Spleen (tissue), 11 donors: Measurements from ENCODE around the gene PPM1E. TPM values are rescaled to one million over a fixed set of nuclear protein-coding genes. Genes with fewer than 3 reads are reported as not detected.

Experiments
- DNase-seq: peaks from one replicate; pipeline ENCODE4 v3.0.0-alpha.2; 2020
- H3K27ac ChIP-seq, 8 donors: fragments of 200-600 bp; sonication (generic) in 7 of 8; 1 replicate in 4 of 8; 2 replicates in 4 of 8; pipeline versions ENCODE4 v1.5.0 to v1.8.0; 2016 to 2021; ENCODE audit warnings: inconsistent platforms in 4 of 8, mild to moderate bottlenecking in 4 of 8, moderate library complexity in 1 of 8
- H3K27me3 ChIP-seq, 7 donors: fragments of 200-600 bp; sonication (generic) in 6 of 7; replicated peaks in 1 of 7; 1 replicate in 4 of 7; 2 replicates in 3 of 7; pipeline versions ENCODE4 v1.5.0 to v1.8.0; 2016 to 2021; ENCODE audit warnings: inconsistent platforms in 3 of 7, mild to moderate bottlenecking in 1 of 7
- H3K36me3 ChIP-seq, 6 donors: fragments of 200-600 bp; sonication (generic) in 5 of 6; 1 replicate in 4 of 6; 2 replicates in 2 of 6; pipeline versions ENCODE4 v1.5.0 to v1.8.0; 2016 to 2021; ENCODE audit warnings: inconsistent platforms in 2 of 6
- H3K4me1 ChIP-seq, 6 donors: fragments of 200-600 bp; sonication (generic) in 5 of 6; 1 replicate in 3 of 6; 2 replicates in 3 of 6; pipeline versions ENCODE4 v1.5.0 to v1.8.0; 2016 to 2021; ENCODE audit warnings: inconsistent platforms in 3 of 6
- H3K4me3 ChIP-seq, 8 donors: fragments of 200-600 bp; sonication (generic) in 7 of 8; 1 replicate in 4 of 8; 2 replicates in 4 of 8; pipeline versions ENCODE4 v1.5.0 to v1.8.0; 2016 to 2021; ENCODE audit warnings: inconsistent platforms in 4 of 8, mild to moderate bottlenecking in 4 of 8, moderate library complexity in 2 of 8
- H3K9me3 ChIP-seq, 8 donors: fragments of 200-600 bp; sonication (generic) in 7 of 8; 1 replicate in 4 of 8; 2 replicates in 4 of 8; pipeline versions ENCODE4 v1.5.0 to v1.8.0; 2016 to 2021; ENCODE audit warnings: inconsistent platforms in 4 of 8
- POLR2A ChIP-seq, 3 donors: fragments of 450-650 bp; IDR thresholded peaks; one replicate each; pipeline ENCODE4 v1.5.1; 2017; ENCODE audit warnings: antibody characterized with exemption in 3 of 3, mild to moderate bottlenecking in 1 of 3
- POLR2AphosphoS5 ChIP-seq, 3 donors: sonication (generic); formaldehyde crosslinking; IDR thresholded peaks; one replicate each; pipeline ENCODE4 v1.5.1; 2017; ENCODE audit warnings: antibody characterized with exemption in 3 of 3
- WGBS, 5 donors: extraction: QIAGEN DNeasy Blood & Tissue Kit in 3 of 5; methylation state at CpG; one replicate each; pipeline versions ENCODE4 v1.1.5 to v1.1.7; 2013 to 2018; 5-methylcytosine and 5-hydroxymethylcytosine counted together
- intact Hi-C: fragments of 100-400 bp; cut with DNase I; formaldehyde crosslinking; loops from one replicate; pipeline ENCODE4 v1.15.0; 2023; ENCODE audit warnings: low total_unique reads
- polyA plus RNA-seq, 3 donors: library from polyadenylated mRNA; stranded (reverse); fragments of 200-250 nt; gene quantifications; one replicate each; pipeline ENCODE4 v1.2.1, GENCODE V29; 2013
- total RNA-seq, 7 donors: library from RNA; depleted of rRNA in 3 of 7; stranded (reverse); fragments of >200 nt in 3 of 7; fragmentation: NEBNext Ultra II Directional in 4 of 7; extraction: Animal tissue kit (Norgen Biotek cat#: 25700) in 4 of 7; gene quantifications; one replicate each; pipeline versions ENCODE4 v1.1.0 to v1.2.1, GENCODE V29; 2016 to 2021
- TF ChIP-seq, protein P1 (sequence below), 11 experiments: fragments of 200-600 bp in 7 of 11; fragments of 450-650 bp in 4 of 11; sonication (generic) in 4 of 11; IDR thresholded peaks in 8 of 11; conservative IDR thresholded peaks in 3 of 11; 1 replicate in 7 of 11; 2 replicates in 4 of 11; pipeline versions ENCODE4 v1.4.0 to v1.8.0; 2016 to 2021; ENCODE audit warnings: antibody characterized with exemption in 11 of 11, inconsistent platforms in 4 of 11, mild to moderate bottlenecking in 1 of 11
- donor health status: healthy with polysubstance abuse.
- donor health status: DM: no; HTN: no; CAD: no; lungs with moderate emphysema.
- donor health status: DM: no; HTN: no; CAD: no.
- donor health status: Bipolar disorder and iron deficiency.
- donor health status: healthy.
- donor health status: DM: no; HTN: no; CAD: no.
- donor health status: DM: yes; HTN: yes; CAD: no.

Gene PPM1E
- total and polyA plus RNA-seq, 10 donors, result 0.04 to 0.79 (median 0.48) TPM

DNA sequence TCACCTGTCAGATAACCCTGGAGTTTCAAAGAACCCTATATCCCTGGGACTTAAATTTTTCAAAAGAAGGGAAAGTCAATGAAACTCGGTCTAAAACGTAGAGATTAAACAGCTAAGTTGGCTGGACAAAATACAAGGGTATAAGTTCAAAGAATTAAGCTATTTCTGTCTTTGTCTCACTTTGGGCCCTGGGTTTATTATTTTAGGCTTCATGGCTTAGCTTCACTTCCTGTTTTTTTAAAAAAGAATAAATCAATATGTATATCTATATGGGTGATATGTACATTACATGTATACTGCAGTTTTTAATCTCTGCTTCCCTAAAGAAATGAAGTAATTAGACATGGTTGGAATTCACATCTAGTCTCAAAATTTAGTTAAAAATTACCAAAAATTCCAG lies 218.7 kb downstream of the PPM1E start:
- Histone ChIP-seq H3K36me3 (no peaks in the 10 kb centered on the region), H3K4me1 (peaks cover 0 to 3% (median 0%) of the 10 kb centered on the region in 6 donors), H3K4me3 (no peak overlapping the region), H3K9me3 (no peaks in the 10 kb centered on the region), H3K27me3 (no peaks in the 10 kb centered on the region), H3K27ac (no peak overlapping the region)
- TF ChIP-seq POLR2AphosphoS5 (IDR thresholded peaks at IDR 0.05) (no peak), POLR2A (IDR thresholded peaks at IDR 0.05) (no peak)
- TF ChIP-seq, protein P1, sequence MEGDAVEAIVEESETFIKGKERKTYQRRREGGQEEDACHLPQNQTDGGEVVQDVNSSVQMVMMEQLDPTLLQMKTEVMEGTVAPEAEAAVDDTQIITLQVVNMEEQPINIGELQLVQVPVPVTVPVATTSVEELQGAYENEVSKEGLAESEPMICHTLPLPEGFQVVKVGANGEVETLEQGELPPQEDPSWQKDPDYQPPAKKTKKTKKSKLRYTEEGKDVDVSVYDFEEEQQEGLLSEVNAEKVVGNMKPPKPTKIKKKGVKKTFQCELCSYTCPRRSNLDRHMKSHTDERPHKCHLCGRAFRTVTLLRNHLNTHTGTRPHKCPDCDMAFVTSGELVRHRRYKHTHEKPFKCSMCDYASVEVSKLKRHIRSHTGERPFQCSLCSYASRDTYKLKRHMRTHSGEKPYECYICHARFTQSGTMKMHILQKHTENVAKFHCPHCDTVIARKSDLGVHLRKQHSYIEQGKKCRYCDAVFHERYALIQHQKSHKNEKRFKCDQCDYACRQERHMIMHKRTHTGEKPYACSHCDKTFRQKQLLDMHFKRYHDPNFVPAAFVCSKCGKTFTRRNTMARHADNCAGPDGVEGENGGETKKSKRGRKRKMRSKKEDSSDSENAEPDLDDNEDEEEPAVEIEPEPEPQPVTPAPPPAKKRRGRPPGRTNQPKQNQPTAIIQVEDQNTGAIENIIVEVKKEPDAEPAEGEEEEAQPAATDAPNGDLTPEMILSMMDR (IDR thresholded peaks at IDR 0.05 in 8 of 11, conservative IDR thresholded peaks at IDR 0.05 in 3 of 11), result no peak
- intact Hi-C loops, result no loop called here
- DNase-seq, result no peak
- WGBS, 5 donors, result 74 to 89% (median 83%) methylated on average over 2 of the region's 2 CpGs

DNA sequence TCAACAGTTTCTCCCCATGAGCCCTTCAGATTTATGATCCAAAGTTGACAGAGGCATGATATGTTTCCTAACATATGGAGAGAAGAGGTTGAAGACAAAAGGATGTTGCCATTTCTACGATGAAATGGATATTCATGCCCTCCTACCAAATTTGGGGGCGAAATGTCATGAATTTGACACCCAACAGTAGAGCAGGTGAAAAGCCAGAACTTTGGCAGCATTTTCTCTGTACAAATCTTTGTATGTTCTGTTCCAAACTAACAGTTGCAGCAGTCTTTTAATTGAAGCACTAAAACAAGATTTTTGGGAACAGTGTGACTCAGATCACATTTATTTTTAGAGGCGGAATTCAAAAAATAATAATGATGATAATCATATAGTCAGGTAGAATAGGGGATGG lies 220.9 kb downstream of the PPM1E start:
- 90 to 96% (median 95%) methylated on average over 3 of the region's 3 CpGs for WGBS, 5 donors
- Histone ChIP-seq H3K4me3 (no peak overlapping the region), H3K27ac (no peak overlapping the region), H3K27me3 (no peaks in the 10 kb centered on the region), H3K36me3 (no peaks in the 10 kb centered on the region), H3K4me1 (peaks cover 0 to 3% (median 0%) of the 10 kb centered on the region in 6 donors), H3K9me3 (no peaks in the 10 kb centered on the region)
- DNase-seq, result no peak
- no peak for TF ChIP-seq POLR2AphosphoS5 (IDR thresholded peaks at IDR 0.05)
- TF ChIP-seq POLR2A (IDR thresholded peaks at IDR 0.05), result no peak
- TF ChIP-seq, protein P1 (IDR thresholded peaks at IDR 0.05 in 8 of 11, conservative IDR thresholded peaks at IDR 0.05 in 3 of 11), result no peak
- intact Hi-C loops, result no loop called here

DNA sequence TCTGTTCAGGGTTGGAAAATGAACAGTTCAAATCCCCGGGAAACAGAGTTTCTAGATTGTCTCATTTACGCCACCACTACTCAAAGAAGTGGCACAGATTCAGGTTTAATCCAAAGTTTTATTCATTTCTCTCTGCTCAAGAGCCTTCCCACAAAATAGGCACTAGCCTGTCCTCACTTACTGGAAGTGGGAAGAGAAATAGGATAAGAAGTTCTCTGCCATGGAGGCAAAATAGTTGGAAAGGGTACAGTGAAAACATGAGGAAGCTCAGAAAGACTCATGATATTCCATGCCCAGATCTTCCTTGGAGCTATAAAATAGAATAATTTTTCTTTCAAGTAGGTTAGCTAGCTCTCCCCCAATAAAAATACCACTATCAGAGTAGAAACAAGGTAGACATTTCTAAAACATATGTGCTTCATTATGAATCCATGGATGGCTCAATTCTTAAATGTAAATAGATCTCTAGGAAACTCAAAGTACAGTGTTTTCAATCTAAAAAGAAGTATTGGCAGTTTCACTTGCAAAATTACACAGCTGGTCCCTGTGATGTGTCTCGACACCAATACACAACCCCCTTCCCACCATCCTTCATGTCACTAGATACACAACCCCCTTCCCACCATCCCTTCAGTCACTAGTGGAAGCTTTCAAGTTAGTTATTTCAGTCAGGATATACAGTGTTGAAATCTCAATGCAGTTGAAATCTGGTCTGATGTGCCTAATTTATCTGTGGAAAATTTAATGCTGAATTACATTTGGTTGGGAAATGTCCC lies 225.2 kb downstream of the PPM1E start:
- intact Hi-C loops, result no loop called here
- TF ChIP-seq POLR2A (IDR thresholded peaks at IDR 0.05), result no peak
- TF ChIP-seq, protein P1 (IDR thresholded peaks at IDR 0.05 in 8 of 11, conservative IDR thresholded peaks at IDR 0.05 in 3 of 11), result no peak
- no peak for TF ChIP-seq POLR2AphosphoS5 (IDR thresholded peaks at IDR 0.05)
- 84 to 91% (median 87%) methylated on average over 3 of the region's 3 CpGs for WGBS, 5 donors
- peaks cover 0 to 20% (median 6%) of the 10 kb centered on the region in 6 donors for H3K4me1 ChIP-seq
- H3K27ac ChIP-seq, result no peak overlapping the region
- H3K4me3 ChIP-seq, result no peak overlapping the region
- DNase-seq, result no peak
- no peaks in the 10 kb centered on the region for H3K27me3 ChIP-seq
- no peaks in the 10 kb centered on the region for H3K36me3 ChIP-seq
- H3K9me3 ChIP-seq, result no peaks in the 10 kb centered on the region

DNA sequence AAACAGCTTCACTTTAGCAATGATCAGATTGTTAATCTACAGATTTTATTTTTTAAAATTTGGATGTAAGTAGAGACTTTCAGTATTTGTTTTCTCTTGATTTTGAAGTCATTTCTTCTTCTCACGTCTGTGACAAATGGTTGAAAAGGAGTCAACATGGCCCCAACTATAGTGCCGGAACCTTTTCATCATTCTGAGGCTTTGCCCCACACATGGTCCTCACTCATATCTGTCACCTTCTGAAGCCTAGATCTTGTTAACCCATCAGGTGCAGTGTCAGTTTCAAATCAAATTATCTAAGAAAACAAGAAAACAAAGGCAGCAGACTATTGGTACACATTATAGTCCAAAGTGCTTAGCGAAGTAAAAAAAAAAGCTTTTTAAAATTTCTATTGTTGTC lies 227.0 kb downstream of the PPM1E start:
- TF ChIP-seq POLR2A (IDR thresholded peaks at IDR 0.05) (no peak), POLR2AphosphoS5 (IDR thresholded peaks at IDR 0.05) (no peak)
- TF ChIP-seq, protein P1 (IDR thresholded peaks at IDR 0.05 in 8 of 11, conservative IDR thresholded peaks at IDR 0.05 in 3 of 11), result no peak
- peaks cover 0 to 24% (median 7%) of the 10 kb centered on the region in 6 donors for H3K4me1 ChIP-seq
- H3K4me3 ChIP-seq, result no peak overlapping the region
- no peaks in the 10 kb centered on the region for H3K27me3 ChIP-seq
- H3K27ac ChIP-seq, result no peak overlapping the region
- peaks cover 0 to 4% (median 0%) of the 10 kb centered on the region in 6 donors for H3K36me3 ChIP-seq
- no peak for DNase-seq
- H3K9me3 ChIP-seq, result no peaks in the 10 kb centered on the region
- intact Hi-C loops, result no loop called here
- WGBS, 5 donors, result 85 to 95% (median 93%) methylated on average over 3 of the region's 3 CpGs
